Mesendoderm (in vitro differentiated cells): Measurements from ENCODE around the gene USP48.

Experiments
- DNase-seq: peaks from one replicate; pipeline ENCODE4 v3.0.0; 2013
- H2AK5ac ChIP-seq: 2 replicates; pipeline ENCODE4 v1.6.1; 2013; ENCODE audit warnings: low read length, inconsistent platforms
- H2BK120ac ChIP-seq: 2 replicates; pipeline ENCODE4 v1.6.1; 2013; ENCODE audit warnings: low read depth, mild to moderate bottlenecking, low read length, moderate library complexity, mixed read lengths
- H2BK15ac ChIP-seq: replicated peaks from 2 replicates; pipeline ENCODE4 v1.6.1; 2013; ENCODE audit warnings: low read depth, mild to moderate bottlenecking, moderate library complexity
- H2BK5ac ChIP-seq: 2 replicates; pipeline ENCODE4 v1.6.1; 2013; ENCODE audit warnings: low read length, inconsistent platforms
- H3K18ac ChIP-seq: 2 replicates; pipeline ENCODE4 v1.6.1; 2013; ENCODE audit warnings: mild to moderate bottlenecking, low read length, mixed read lengths
- H3K23ac ChIP-seq: one replicate; pipeline ENCODE4 v1.6.1; 2013; ENCODE audit warnings: low read length
- H3K27ac ChIP-seq: 2 replicates; pipeline ENCODE4 v1.5.1; 2013; ENCODE audit warnings: low read depth, mild to moderate bottlenecking, inconsistent platforms, low read length, moderate library complexity
- H3K27me3 ChIP-seq: 2 replicates; pipeline ENCODE4 v1.6.1; 2013; ENCODE audit warnings: low read length, control low read depth, mild to moderate bottlenecking, inconsistent platforms; ENCODE audit not compliant: insufficient read depth, poor library complexity
- H3K36me3 ChIP-seq: 2 replicates; pipeline ENCODE4 v1.6.1; 2013; ENCODE audit warnings: low read length, inconsistent platforms; ENCODE audit not compliant: control insufficient read depth, insufficient read depth
- H3K4ac ChIP-seq: one replicate; pipeline ENCODE4 v1.6.1; 2013; ENCODE audit warnings: low read depth, mild to moderate bottlenecking, low read length, moderate library complexity
- H3K4me1 ChIP-seq: 2 replicates; pipeline ENCODE4 v1.6.1; 2013; ENCODE audit warnings: low read depth, low read length, inconsistent platforms; ENCODE audit not compliant: control insufficient read depth
- H3K4me2 ChIP-seq: 2 replicates; pipeline ENCODE4 v1.6.1; 2013; ENCODE audit warnings: low read length
- H3K4me3 ChIP-seq: 2 replicates; pipeline ENCODE4 v1.5.1; 2013; ENCODE audit warnings: mild to moderate bottlenecking, low read length
- H3K56ac ChIP-seq: one replicate; pipeline ENCODE4 v1.6.1; 2013; ENCODE audit warnings: low read length
- H3K79me1 ChIP-seq: 2 replicates; pipeline ENCODE4 v1.6.1; 2013; ENCODE audit warnings: low read length, inconsistent platforms
- H3K79me2 ChIP-seq: 2 replicates; pipeline ENCODE4 v1.6.1; 2013; ENCODE audit warnings: mild to moderate bottlenecking, low read length; ENCODE audit not compliant: control insufficient read depth, insufficient read depth
- H3K9ac ChIP-seq: 2 replicates; pipeline ENCODE4 v1.6.1; 2013; ENCODE audit warnings: low read length, inconsistent platforms
- H4K5ac ChIP-seq: one replicate; pipeline ENCODE4 v1.6.1; 2013; ENCODE audit warnings: low read length
- H4K8ac ChIP-seq: one replicate; pipeline ENCODE4 v1.6.1; 2013; ENCODE audit warnings: low read depth, mild to moderate bottlenecking, control low read depth, low read length, moderate library complexity
- WGBS: extraction: QIAGEN DNeasy Blood & Tissue Kit; methylation state at CpG from one replicate; pipeline ENCODE4 v1.1.7; 2013; ENCODE audit warnings: low lambda C conversion rate, missing lambda C conversion rate; ENCODE audit not compliant: insufficient coverage; ENCODE audit errors: extremely low coverage; 5-methylcytosine and 5-hydroxymethylcytosine counted together

Gene USP48

DNA sequence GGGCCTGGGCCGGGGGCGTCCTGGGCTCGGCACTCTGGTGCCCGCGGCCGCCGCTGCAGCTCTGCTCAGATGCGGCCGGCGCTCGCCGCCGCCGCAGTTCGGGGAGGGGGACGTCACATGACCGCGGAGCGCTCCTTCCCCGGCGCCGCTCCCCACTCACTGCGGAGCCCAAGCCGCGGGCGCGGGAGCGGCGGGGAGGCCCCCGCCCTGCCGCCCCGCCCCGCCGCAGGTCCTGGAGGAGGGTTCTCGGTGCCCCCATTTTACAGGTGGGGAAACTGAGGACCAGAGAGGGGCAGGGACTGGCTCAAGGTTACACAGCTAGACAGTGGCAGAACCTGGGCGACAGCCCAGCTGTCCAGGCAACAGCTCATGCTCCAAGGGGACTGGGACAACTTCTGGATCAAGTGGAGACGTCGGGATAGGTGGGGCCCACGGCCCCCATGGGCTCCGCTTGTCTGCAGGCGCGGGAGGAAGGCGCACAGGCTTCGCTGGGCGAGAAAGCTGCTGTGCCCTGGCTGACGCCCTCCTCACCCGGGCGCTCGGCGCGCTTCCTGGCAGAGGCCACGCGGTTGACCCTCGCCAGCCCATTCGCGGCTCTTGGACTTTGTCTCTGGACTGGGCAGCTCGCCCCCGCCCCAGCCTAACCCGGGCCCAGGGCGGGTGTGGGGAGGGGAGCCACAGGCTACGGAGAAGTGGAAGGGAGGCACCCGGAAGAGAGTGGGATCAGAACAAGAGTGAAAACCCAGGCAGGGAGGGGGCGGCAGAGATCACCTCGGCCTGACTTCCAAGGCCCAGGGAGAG is 113.5 kb downstream of the USP48 start, which contains the start of gene RAP1GAP:
RAP1GAP (minus strand) TSS at position 100 of the 801 bp plus-strand sequence. CDS start 49,325 bp downstream, outside the sequence.
- DNase-seq = peak; percentile 71
- Histone ChIP-seq H3K23ac (peak within 1 kb of the TSS; percentile 99), H3K56ac (peak within 1 kb of the TSS; percentile 85)

DNA sequence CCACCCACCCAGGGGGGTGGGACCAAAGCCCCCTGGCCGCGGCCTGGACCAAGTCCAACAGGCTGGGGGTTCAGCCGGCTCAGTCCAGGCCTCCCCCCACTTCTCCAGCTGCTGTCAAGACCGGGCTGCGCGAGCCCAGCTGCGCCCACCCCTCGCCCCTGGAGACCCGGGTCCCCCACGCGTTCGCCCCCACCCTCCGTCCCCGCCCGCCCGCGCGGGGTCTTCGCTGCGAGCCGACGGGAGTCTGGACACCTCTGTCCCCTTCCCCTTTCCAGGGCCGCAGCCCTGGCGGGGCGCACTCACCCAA is 114.0 kb downstream of the USP48 start:
- no peak overlapping the region for H2BK120ac ChIP-seq
- no peaks in the 10 kb centered on the region for H3K79me1 ChIP-seq
- H3K36me3 ChIP-seq = no peaks in the 10 kb centered on the region
- H3K56ac ChIP-seq = peak overlapping the region; percentile 85
- no peaks in the 10 kb centered on the region for H3K4me1 ChIP-seq
- no peak overlapping the region for H4K8ac ChIP-seq
- no peaks in the 10 kb centered on the region for H3K79me2 ChIP-seq
- H3K27me3 ChIP-seq = no peaks in the 10 kb centered on the region
- H2BK15ac ChIP-seq = no peak overlapping the region
- H3K9ac ChIP-seq = peak overlapping the region; percentile 79
- H3K4ac ChIP-seq = no peak overlapping the region
- H3K18ac ChIP-seq = no peak overlapping the region
- no peak overlapping the region for H3K27ac ChIP-seq
- no peak overlapping the region for H2AK5ac ChIP-seq
- no peak for DNase-seq
- WGBS = no CpG with 5 or more reads among the region's 25 CpGs
- no peak overlapping the region for H2BK5ac ChIP-seq
- H4K5ac ChIP-seq = no peak overlapping the region
- H3K4me2 ChIP-seq = peak overlapping the region; percentile 99
- no peak overlapping the region for H3K23ac ChIP-seq
- H3K4me3 ChIP-seq = peak overlapping the region; percentile 68

More for the DNA sequence above, 113.5 kb downstream of the USP48 start, which contains the start of gene RAP1GAP:
- H3K9ac ChIP-seq = peak within 1 kb of the TSS; percentile 79
- no peak within 1 kb of the TSS for H2AK5ac ChIP-seq
- H2BK15ac ChIP-seq = no peak within 1 kb of the TSS
- H3K18ac ChIP-seq = peak within 1 kb of the TSS; percentile 13
- no peak within 1 kb of the TSS for H2BK120ac ChIP-seq
- peak within 1 kb of the TSS; percentile 68 for H3K4me3 ChIP-seq
- H3K4me2 ChIP-seq = peak within 1 kb of the TSS; percentile 99
- H3K79me1 ChIP-seq = no peaks in the 10 kb centered on the region
- no CpG with 5 or more reads among the region's 64 CpGs for WGBS
- H3K79me2 ChIP-seq = no peaks in the 10 kb centered on the region
- H4K8ac ChIP-seq = no peak within 1 kb of the TSS
- no peaks in the 10 kb centered on the region for H3K27me3 ChIP-seq
- peak within 1 kb of the TSS; percentile 28 for H3K4ac ChIP-seq
- H4K5ac ChIP-seq = no peak within 1 kb of the TSS
- no peaks in the 10 kb centered on the region for H3K36me3 ChIP-seq
- no peak within 1 kb of the TSS for H2BK5ac ChIP-seq
- no peak within 1 kb of the TSS for H3K27ac ChIP-seq
- no peaks in the 10 kb centered on the region for H3K4me1 ChIP-seq

DNA sequence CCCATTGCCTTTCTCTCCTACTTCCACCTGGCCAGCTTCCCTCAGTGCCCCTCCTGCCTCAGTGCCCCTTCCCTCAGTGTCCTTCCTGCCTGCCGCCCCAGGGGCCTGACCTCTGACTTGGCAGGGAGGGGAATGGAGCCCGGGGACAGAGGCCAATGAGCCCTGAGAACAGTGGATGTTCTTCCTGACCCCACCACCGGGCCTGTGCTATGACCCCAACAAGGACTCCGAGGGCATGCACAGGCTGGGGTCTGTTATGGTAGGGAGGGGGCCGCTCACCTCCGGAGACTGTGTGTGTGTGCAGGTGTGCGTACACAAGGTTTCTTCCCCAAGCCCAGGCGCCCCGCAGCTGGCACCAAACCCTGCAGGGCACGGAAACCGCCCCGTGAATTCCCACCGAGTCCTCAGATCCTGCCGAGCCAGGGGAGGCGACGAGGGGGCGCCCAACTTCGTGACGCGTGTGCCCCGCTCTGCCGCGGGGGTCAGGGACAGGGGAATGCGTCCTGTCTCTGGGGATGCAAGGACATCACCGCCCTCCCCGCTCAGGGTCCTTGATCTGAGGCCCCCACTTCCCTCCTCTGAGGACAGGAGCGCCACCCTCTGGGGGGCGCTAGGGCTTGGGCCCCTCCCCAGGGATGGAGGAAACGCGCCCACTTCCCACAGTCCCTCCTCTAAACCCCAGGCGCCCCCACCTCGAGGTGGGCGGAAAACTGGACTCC is 114.6 kb downstream of the USP48 start:
- H4K5ac ChIP-seq = no peak overlapping the region
- H3K27ac ChIP-seq = no peak overlapping the region
- H3K4me1 ChIP-seq = no peaks in the 10 kb centered on the region
- H4K8ac ChIP-seq = no peak overlapping the region
- no peak overlapping the region for H3K23ac ChIP-seq
- H3K4me3 ChIP-seq = no peak overlapping the region
- WGBS = no CpG with 5 or more reads among the region's 33 CpGs
- H3K36me3 ChIP-seq = no peaks in the 10 kb centered on the region
- H3K79me2 ChIP-seq = no peaks in the 10 kb centered on the region
- no peak overlapping the region for H3K18ac ChIP-seq
- no peak overlapping the region for H2AK5ac ChIP-seq
- H3K27me3 ChIP-seq = no peaks in the 10 kb centered on the region
- no peak overlapping the region for H3K9ac ChIP-seq
- no peak for DNase-seq
- H2BK15ac ChIP-seq = no peak overlapping the region
- no peak overlapping the region for H2BK120ac ChIP-seq
- H3K79me1 ChIP-seq = no peaks in the 10 kb centered on the region
- H3K4ac ChIP-seq = no peak overlapping the region
- no peak overlapping the region for H2BK5ac ChIP-seq
- peak overlapping the region; percentile 99 for H3K4me2 ChIP-seq
- peak overlapping the region; percentile 85 for H3K56ac ChIP-seq

DNA sequence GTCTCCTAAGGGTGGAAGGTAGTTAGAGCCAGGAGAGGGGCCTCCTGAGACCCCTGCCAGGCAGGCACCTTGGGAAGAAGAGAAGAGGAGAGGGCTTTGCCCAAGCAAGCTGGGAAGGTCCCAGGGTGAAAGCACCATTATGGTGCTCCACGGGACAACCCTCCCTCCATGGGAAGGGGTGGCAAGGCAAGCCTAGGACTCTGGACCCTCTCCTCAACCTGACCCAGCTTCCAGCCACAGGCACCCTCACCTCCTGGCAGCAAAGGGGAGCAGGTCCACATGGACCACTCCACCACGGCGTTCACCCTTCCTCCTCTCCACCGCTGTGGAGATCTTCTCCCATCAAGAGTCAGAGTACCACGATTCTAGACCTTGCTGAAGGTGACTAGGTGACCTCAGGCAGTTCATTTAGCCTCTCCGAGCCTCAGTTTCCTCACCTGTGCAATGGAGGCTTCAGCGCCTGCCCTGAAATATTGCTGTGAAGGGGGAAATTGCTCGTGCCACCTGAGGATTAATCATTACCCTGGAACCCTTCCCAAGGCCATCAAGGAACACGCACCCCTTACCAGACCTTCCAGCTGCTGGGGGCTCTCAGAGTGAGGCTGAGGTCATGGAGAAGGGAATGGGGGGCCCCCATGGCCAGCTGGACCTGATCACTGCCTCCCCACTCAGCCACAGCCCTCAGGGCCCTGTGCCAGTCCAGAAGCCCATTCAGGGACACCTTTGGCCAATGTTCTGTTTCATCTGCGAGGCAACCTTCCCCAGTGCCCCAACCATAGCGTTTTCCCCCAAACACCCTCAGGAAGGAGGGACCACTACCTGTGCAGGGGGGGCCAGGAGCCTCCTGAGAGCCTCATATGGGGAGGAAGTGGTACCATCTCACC is 115.4 kb downstream of the USP48 start:
- Histone ChIP-seq H2BK5ac (no peak overlapping the region), H3K9ac (no peak overlapping the region), H3K23ac (no peak overlapping the region), H3K79me2 (no peaks in the 10 kb centered on the region), H2AK5ac (no peak overlapping the region), H3K27ac (no peak overlapping the region), H3K4me1 (no peaks in the 10 kb centered on the region), H3K4me2 (no peak overlapping the region), H2BK120ac (no peak overlapping the region), H4K8ac (no peak overlapping the region), H3K18ac (no peak overlapping the region), H3K79me1 (no peaks in the 10 kb centered on the region), H3K56ac (no peak overlapping the region), H3K4me3 (no peak overlapping the region), H2BK15ac (no peak overlapping the region), H3K4ac (no peak overlapping the region), H3K27me3 (no peaks in the 10 kb centered on the region), H3K36me3 (no peaks in the 10 kb centered on the region), H4K5ac (no peak overlapping the region)
- no peak for DNase-seq
- WGBS = no CpG with 5 or more reads among the region's 11 CpGs

DNA sequence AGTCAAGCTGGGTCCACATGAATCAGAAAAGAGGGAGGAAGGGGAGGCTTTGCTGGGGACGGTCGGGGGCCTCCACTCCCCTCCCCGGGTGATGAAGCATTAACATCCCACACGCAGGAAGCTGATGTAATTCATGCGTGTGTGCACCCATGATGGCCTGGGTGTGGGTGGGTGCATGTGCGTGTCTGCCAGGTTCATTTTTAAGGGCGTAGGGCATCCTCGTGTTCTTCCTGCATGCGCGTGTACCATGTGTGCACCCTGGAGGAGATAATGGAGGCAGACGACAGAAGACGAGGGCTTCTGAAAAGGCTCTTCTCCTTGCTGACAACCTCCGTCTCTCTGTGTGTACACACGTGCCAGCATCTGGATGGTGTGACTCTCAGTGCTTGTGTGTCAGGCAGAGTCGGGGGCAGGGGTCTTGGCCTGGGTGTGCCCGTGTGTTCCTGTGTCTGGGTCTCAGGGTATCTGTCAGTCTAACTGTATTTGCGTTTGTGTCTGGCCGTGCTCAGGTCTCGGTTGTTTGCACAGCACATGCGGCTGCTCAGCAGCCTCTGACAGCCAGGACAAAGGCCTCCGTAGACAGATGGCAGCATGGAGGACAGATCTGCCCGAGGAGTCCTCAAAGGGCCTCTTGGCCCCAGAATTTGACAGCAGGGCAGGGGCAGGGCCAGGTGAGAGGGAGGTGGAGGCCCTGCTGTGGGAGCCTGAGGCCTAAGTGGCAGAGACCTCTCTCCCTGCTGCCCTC is 116.2 kb downstream of the USP48 start:
- Histone ChIP-seq H3K18ac (no peak overlapping the region), H2BK5ac (no peak overlapping the region), H3K4me1 (no peaks in the 10 kb centered on the region), H3K9ac (no peak overlapping the region), H3K23ac (no peak overlapping the region), H2AK5ac (no peak overlapping the region), H3K36me3 (no peaks in the 10 kb centered on the region), H4K8ac (no peak overlapping the region), H3K4ac (no peak overlapping the region), H3K4me3 (no peak overlapping the region), H3K27ac (no peak overlapping the region), H3K79me2 (no peaks in the 10 kb centered on the region), H3K4me2 (no peak overlapping the region), H3K27me3 (no peaks in the 10 kb centered on the region), H3K79me1 (no peaks in the 10 kb centered on the region), H3K56ac (no peak overlapping the region), H2BK120ac (no peak overlapping the region), H2BK15ac (no peak overlapping the region), H4K5ac (no peak overlapping the region)
- WGBS = no CpG with 5 or more reads among the region's 22 CpGs
- DNase-seq = no peak
